ENCODE results near the gene HLA-DOA.

Gene HLA-DOA

DNA sequence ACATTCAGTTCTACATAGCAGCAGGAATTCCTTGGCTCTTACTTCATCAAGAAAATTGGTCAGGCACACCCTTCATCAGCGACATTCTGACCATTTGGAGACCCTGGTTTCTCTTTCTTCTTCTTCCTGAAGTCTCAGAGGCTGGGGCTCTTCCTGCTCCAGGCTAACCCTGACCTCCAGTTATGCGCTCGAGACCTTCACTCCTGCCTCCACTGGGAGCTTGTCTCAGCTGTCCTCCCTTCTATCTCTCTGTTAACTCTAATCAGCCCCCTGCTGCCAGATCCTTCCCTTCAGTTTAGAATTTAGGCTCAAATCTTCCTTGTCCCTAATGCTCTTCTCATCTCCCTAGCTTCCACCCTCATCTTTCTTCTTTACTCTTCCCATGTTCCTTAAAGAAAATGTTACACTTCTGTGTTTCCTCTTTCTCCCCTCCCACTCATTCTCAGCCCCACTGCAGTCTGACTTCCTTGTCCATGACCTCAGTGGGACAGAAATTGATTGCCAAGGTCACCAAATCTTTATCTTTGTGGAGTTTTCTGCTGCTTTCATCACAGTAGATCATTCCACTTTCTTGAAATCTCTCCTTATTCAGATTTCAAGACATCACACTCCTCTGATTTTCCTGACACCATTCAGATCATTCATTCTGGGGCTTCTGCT lies 8.4 kb upstream of the HLA-DOA start:
- no peak for DNase-seq (ENCODE audit: extremely low read depth in 1 of 2, low read depth in 1 of 2)

GRCh38 chr6:33017018-33017417 lies 7.6 kb upstream of the HLA-DOA start:
- no peak for DNase-seq (ENCODE audit: extremely low read depth in 1 of 2, low read depth in 1 of 2)

GRCh38 chr6:33015798-33016197 lies 6.4 kb upstream of the HLA-DOA start:
- no peak for DNase-seq (ENCODE audit: extremely low read depth in 1 of 2, low read depth in 1 of 2)

- DNase-seq (ENCODE audit: extremely low read depth in 1 of 2, low read depth in 1 of 2), result no peak
Measured at GRCh38 chr6:33014841-33015634, 5.6 kb upstream of the HLA-DOA start.

DNA sequence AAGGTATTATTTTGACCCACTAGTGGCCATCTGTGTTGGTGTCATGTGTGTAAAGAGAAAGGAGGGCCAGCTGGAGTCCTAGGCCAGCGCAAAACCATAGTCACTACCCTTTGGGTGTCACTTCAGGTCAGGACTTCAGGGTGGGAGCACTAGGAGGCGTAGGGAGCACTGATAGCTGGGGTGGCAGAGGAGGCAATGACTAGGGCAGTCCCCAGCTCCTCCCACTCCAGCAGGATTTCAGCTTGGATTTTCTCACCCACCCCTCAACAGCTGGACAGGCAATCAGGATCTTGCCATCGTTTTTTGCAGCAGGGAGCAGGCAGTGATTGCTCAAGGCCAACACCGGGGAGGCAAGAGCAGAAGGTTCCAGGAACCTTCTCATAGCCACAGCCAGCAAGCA lies 4.2 kb upstream of the HLA-DOA start:
- DNase-seq (ENCODE audit: extremely low read depth in 1 of 2, low read depth in 1 of 2), result no peak

DNA sequence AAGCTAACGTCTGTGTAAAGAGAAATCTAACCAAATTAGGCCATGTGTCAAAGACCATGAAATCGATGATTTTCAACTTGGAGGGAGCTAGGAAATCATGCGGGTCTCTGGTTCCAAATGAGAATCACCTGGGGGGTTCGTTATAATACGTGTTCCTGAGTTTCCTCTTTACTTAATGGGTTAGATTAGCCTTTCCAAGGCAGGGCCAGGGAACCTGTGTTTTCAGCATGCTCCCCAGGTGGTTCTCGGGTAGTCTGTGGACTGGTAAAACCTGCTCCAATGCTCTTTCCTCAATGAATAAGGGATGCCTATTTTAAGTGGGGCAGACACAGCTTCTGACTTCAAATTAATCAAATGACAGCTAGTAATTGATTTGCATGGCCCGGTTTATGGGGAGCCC lies 965 bp upstream of the HLA-DOA start:
- no peak for DNase-seq (ENCODE audit: extremely low read depth in 1 of 2, low read depth in 1 of 2)

DNA sequence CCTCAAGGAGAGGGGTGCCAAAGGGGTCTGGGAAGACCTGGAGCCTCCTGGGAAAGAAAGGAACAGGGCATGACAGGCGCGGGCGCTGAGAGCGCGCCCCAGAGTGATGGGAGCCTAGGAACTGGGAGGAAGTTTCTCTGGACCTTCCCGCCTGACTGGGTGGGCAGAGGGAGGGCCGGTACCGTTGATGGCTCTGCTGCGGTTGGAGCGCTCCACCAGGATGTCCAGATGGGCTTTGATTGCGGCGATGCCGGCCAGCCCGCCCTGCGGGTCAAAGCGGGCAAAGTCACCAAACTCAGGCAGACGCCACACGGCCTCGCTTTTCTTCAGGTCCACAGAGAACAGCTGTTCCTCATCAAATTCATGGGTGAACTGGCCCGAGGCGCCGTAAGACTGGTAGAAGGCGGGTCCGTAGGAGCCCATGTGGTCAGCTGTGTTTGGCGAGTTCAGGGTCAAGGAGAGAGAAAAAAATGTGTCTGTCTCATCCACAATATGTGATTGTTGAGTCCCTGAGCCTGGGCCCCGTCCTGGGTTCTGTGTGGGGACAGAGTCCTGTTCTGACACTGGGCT lies 1.5 kb downstream of the HLA-DOA start:
- no peak for DNase-seq (ENCODE audit: extremely low read depth in 1 of 2, low read depth in 1 of 2)

DNA sequence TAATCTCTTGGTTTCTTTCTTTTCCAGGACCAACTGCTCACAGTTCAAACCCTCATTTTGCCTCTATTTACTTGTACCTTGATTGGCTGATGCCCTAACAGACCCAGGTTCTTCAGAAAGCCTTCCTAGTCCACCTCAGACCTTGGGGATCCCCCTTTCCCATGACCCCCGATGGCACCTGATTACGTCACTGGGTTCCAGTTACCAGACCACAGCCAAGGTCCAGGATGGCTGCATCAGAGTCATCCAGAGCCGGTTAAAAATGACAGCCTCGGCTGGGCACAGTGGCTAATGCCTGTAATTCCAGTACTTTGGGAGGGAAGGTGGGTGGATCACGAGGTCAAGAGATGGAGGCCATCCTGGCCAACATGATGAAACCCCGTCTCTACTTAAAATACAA lies 4.5 kb downstream of the HLA-DOA start:
- DNase-seq (ENCODE audit: extremely low read depth in 1 of 2, low read depth in 1 of 2), result no peak

DNA sequence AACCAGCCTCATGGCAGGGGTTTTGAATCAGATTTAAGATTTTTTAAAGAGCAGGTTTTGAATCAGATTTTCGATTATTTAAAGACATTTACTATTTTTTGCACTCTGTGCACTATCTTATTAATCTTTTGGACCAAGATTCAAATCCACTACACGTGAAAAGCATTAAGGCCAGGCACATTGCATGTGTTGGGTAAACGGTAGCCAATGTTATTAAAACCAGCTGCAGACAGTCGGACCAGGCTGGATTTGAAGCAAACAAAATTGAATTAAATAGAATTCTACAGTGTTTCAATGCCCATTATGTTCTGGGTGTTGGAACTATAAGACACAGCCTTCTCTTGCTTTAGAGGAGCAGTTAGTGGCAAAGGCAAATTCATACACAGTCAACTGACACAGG lies 7.7 kb downstream of the HLA-DOA start:
- no peak for DNase-seq (ENCODE audit: extremely low read depth in 1 of 2, low read depth in 1 of 2)

DNA sequence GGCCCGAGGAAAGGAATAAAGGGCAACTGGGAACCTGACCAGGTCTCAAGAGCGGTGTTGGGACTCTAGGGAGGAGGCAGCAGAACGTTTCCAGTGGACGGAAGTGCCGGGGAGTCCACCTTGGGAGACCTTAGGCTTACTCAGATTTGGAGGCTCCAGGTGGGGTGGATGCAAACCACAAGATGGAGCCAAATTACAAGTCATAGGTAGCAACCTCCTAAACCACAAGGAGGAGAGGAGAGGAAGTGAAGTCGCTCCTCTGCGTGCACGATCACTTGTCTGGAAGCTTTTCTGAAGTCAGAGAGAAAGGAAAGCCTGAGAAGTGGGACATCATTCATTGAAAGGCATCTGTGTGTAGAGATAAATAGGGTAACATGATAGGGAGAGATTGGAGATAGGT lies 9.3 kb downstream of the HLA-DOA start:
- no peak for DNase-seq (ENCODE audit: extremely low read depth in 1 of 2, low read depth in 1 of 2)

- no peak for DNase-seq (ENCODE audit: extremely low read depth in 1 of 2, low read depth in 1 of 2)
Measured at GRCh38 chr6:32995448-32995847, 13.9 kb downstream of the HLA-DOA start.

- DNase-seq (ENCODE audit: extremely low read depth in 1 of 2, low read depth in 1 of 2), result no peak
Measured at GRCh38 chr6:32993363-32993973, 15.9 kb downstream of the HLA-DOA start.

GRCh38 chr6:32991972-32992371 lies 17.4 kb downstream of the HLA-DOA start:
- no peak for DNase-seq (ENCODE audit: extremely low read depth in 1 of 2, low read depth in 1 of 2)

DNA sequence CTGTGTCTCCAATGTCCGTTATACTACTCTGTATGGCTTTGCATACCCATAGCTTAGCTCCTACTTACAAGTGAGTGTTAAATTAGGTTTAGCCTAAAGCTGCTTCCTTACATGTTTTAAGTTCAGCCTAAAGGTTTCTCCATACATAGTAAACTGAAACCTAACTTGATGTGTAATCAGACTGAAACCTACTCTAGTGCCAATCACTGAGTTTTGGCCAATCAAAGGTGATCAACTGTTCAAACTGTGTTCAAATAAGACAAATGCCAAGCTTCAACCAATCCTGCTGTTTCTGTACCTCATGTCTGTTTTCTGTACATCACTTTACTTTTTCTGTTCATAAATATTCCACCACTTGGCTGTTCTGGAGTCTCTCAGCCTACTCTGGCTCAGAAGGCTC lies 20.0 kb downstream of the HLA-DOA start:
- no peak for DNase-seq (ENCODE audit: extremely low read depth in 1 of 2, low read depth in 1 of 2)

DNA sequence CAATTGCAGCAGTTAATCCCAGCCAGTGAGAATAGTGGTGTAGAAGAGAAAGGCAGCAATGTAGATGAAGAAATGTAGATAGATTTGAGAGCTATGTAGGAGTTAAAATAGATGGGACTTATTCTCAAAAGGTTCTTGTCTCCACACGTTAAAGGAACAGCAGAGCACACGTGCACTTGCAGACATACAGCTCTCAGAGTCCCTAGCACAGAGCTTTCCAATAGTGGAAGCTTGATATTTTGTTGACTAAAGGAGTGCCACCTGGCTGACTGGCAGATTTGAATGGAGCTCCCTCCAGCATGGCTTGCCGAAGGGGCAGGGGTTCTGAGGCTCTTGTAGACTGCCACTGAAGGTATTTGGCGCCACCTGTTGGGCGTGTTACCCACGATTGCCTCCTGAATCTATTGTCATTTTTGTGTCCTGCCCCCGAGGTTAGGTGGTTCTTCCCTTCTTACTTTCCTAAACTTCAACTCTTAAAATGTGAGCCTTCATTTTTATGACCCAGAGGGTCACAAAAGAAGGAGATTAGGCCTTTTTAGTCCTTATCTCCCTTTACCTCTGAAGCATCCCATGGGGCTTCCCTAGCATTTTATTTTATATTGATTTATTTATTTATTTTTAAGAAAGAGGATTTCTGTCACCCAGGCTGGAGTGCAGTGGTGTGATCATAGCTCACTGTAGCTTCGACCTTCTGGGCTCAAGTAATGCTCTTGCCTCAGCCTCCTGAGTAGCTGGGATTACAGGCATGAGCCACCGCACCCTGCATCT lies 24.6 kb downstream of the HLA-DOA start:
- DNase-seq (ENCODE audit: extremely low read depth in 1 of 2, low read depth in 1 of 2), result peak; percentile 78 to 88

GRCh38 chr6:32983964-32984621 lies 25.3 kb downstream of the HLA-DOA start:
- no peak for DNase-seq (ENCODE audit: extremely low read depth in 1 of 2, low read depth in 1 of 2)

GRCh38 chr6:32983493-32983848 lies 25.9 kb downstream of the HLA-DOA start:
- DNase-seq (ENCODE audit: extremely low read depth in 1 of 2, low read depth in 1 of 2), result no peak

DNA sequence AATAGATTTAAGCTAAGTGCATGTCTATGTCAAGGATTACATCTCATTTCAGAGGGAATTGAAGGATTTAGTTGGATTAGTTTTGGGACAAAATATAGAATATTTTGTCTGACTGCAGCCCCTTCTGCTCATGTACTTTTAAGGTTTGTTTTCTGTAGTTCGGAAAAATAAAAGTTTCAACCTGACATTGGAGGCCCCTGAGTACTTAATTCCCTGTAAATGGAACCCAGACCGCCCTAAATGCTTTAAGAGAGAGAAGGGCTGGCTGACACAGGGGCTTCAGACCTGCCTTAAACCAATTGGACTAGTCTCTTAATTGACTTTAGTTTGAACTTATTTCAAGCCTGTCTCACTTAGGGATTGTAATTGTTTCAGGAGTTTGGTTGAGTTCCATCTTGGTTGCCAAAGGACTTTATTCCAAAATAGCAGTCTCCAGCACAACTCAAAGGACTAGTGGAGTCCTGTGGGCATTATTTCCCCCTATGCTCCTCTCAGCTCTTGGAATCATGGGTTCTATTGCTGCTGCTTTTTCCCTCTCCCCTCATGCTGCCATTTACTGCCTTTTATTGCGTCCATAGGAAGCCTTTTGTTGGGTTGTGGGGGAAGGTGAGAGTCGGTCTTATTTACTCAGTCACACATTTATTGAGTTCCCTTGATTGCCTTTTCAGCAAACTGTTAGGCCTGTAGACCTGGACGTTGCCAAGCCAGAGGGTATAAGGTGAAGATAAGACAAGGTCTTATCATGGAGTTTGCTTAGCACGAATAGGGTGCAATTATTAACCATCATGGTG lies 26.5 kb downstream of the HLA-DOA start:
- no peak for DNase-seq (ENCODE audit: extremely low read depth in 1 of 2, low read depth in 1 of 2)

- DNase-seq (ENCODE audit: extremely low read depth in 1 of 2, low read depth in 1 of 2), result no peak
Measured at GRCh38 chr6:32982084-32982701, 27.2 kb downstream of the HLA-DOA start.

Data from activated CD8-positive, alpha-beta memory T cell treated with anti-CD3 and anti-CD28 coated beads for 1 hour (primary cell).